ENCODE measurements around the gene PDK1. TPM values are rescaled to one million over a fixed set of nuclear protein-coding genes. Genes with fewer than 3 reads are reported as not detected.

PDK1 gene
- total and polyA plus RNA-seq, 2 experiments from 2014 or later = 25.6 to 42.0 TPM

- Histone ChIP-seq H3K9me2 (ENCODE audit: insufficient read depth) (peaks cover 11% of the 10 kb centered on the region; the same call in 1 of the 2 replicates), H2AFZ (no peak overlapping the region), H3K36me3 (ENCODE audit: insufficient read depth) (no peaks in the 10 kb centered on the region), H3K4me2 (no peak overlapping the region), H3K27me3 (ENCODE audit: insufficient read depth) (no peaks in the 10 kb centered on the region), H3K4me3 (no peak overlapping the region), H3K79me2 (replicated peaks; ENCODE audit: insufficient read depth) (no peaks in the 10 kb centered on the region), H3K27ac (ENCODE audit: low read depth) (no peak overlapping the region), H4K20me1 (replicated peaks; ENCODE audit: insufficient read depth) (no peaks in the 10 kb centered on the region), H3K4me1 (ENCODE audit: insufficient read depth) (no peaks in the 10 kb centered on the region), H3F3A (replicated peaks; ENCODE audit: low read depth) (no peaks in the 10 kb centered on the region)
- no peak overlapping the region for H3K4me3 Mint-ChIP-seq
- DNase-seq (ENCODE audit: low spot score) (no peak), ATAC-seq (no peak)
- H3K4me1 Mint-ChIP-seq = no peaks in the 10 kb centered on the region
- H3K36me3 Mint-ChIP-seq (ENCODE audit: low read depth) = peaks cover 7% of the 10 kb centered on the region; the same call in 2 of the 3 replicates
- H3K9me3 Mint-ChIP-seq = peaks cover 4% of the 10 kb centered on the region
- H3K27me3 Mint-ChIP-seq (ENCODE audit: insufficient read depth, low read depth, poor library complexity) = no peaks in the 10 kb centered on the region
- no peak for TF ChIP-seq REST (IDR thresholded peaks at IDR 0.05; ENCODE audit: unreplicated experiment)
- TF ChIP-seq ETS1 (IDR thresholded peaks at IDR 0.05) = no peak
- no peak for TF ChIP-seq STAT1 (IDR thresholded peaks at IDR 0.05; ENCODE audit: unreplicated experiment)
- no peak for TF ChIP-seq POLR2AphosphoS5 (IDR thresholded peaks at IDR 0.05; ENCODE audit: low read depth)
- TF ChIP-seq ZNF114 (CRISPR knock-in tag; IDR thresholded peaks at IDR 0.05) = no peak
- TF ChIP-seq JUNB (IDR thresholded peaks at IDR 0.05; ENCODE audit: unreplicated experiment) = no peak
- no peak for TF ChIP-seq ZNF462 (CRISPR knock-in tag; IDR thresholded peaks at IDR 0.05)
- no peak overlapping the region for H3K27ac Mint-ChIP-seq
These were observed 74.3 kb downstream of the PDK1 start for GRCh38 chr2:172630181-172630580.
